Measurements from ENCODE around the gene SVIP.
A peak's percentile ranks its signal among the peaks of the same experiment; 100 is the strongest.

Gene SVIP

DNA sequence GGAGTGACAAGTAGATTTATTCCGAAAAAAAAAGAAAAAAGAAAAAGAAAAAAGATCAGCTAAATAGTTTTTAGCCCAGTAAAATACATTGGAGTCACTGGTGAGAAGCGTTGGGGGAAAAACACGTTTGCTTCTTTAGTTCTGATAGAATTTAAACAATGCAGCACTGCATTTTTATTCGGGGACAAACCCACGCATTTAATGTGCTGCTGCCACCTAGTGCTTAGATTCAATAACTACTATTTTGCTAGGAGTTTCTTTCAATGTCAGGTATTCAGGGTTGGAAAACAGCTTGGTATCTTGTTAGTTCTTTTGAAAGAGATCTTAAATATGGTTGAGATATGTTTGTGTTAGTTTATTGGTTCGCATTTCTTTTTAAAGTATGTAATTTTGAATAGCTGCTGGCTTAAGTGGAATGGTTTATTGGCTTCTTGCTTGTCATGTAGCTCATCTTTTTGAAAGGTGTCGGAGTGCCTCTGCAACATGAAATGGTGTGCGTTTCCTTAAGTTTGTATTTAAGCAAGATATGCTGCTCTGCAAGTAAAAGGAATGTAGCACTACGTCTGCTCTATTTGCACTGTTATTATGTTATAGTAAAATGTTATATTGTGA, 41.9 kb downstream of the SVIP start:
- DNase-seq = peak; percentile 34

- no peak for DNase-seq
Measured at GRCh38 chr11:22787055-22787454, 42.5 kb downstream of the SVIP start.

DNA sequence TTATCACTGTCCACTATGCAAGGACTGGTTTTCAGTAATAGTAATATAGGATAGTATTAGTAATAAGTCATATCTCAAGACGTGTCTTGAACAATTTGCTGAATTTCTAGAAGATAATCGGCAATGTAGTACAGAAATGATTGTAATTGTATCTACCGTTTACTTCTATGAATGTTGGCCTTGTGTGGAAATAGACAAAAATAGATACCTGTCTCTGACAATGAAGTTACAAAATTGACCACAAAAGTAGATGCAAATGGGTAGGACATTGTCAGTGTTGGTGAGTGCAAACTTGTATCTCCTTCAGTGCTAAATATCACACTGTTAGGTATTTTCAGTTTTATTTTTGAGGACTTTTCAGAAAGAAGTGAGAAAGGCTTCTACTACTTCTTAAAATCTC, 43.1 kb downstream of the SVIP start:
- no peak for DNase-seq

- DNase-seq = no peak
Measured at GRCh38 chr11:22785251-22785650, 44.4 kb downstream of the SVIP start.

GRCh38 chr11:22780952-22781593, 48.5 kb downstream of the SVIP start:
- DNase-seq = no peak

DNA sequence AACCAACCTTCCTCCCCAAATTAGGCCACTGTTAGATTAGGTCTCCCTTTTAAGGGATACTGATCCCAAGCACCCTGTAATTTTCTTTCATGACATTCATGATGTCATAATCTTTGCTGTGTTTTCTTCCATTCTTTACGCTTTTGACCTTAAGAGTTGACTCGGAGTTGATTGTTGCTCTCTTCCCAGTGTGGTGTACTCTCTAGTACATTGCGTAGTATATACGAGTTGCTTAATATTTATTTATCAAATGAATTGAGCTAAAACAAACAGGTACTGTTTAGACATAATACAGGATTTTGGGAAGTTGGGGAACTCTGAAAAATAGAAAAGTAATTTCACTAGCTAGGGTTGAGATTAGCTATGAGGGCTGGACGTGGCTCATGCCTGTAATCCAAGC, 49.8 kb downstream of the SVIP start:
- no peak for DNase-seq

DNA sequence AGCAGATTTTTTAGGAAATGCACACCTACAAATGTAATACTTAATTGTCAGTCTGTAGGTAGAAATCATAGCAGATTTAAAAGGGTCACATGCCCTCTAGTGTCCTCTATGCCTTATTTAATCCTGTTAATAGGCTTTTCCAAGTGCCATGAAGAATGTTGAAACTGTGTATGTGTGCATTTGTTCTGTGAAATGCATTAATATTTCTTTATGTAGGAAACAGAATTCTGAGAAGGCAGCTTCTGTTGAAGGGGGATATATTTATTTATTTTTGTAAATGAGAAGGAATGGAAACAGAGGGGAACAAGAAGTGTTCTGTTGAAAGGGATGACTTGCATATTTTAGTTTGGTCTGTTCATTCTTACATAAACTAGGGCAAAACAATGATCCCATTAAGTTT, 51.0 kb downstream of the SVIP start:
- DNase-seq = no peak

DNA sequence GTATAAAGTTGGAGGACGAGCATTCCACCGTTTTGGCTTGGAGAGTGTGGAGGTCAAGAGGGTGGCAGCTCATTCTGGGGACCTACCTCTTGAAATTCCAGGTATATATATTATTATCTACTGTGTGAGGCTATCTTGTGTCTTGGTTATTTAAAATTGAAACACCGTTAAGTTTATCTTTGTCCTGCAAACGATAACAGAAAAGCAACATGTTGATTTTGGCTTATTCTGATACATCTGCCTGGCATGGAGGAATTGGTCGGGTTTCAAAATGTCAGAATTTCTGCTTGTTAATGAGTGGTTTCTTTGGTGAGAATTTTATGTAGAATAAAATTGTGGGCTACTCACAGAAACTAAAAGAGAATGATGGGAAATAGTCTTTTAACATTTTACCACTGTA, 54.4 kb downstream of the SVIP start:
- no peak for DNase-seq

DNA sequence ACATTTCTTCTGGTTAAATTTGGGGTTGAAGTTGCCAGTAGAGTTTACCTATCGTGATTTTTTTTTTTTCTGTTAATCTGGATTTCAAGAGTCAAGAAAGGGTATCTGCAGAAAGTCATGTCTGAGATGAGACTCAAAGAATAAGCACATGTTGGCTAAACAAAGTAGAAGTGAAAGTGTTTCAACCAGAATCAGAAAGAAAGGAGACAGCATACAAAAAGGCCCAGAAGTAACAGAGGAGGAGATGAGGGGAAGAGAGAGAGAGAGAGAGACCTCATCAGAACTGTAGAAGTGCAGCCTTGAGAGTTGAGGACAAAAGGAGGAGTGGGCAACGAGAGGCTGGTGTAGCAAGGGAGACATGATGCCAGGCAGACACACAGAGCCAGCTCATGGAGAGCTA, 54.9 kb downstream of the SVIP start:
- DNase-seq = no peak

- DNase-seq = no peak
Measured at GRCh38 chr11:22769081-22769480, 60.5 kb downstream of the SVIP start.

Data from HCEC 1CT (cell line).